Measurements from ENCODE around the gene NCKAP5.
"Not testable (repeated sequence)": the region's sequence is repeated elsewhere in the genome, so short reads cannot be mapped to it uniquely, and the experiment has no call there.

Gene NCKAP5

GRCh38 chr2:133519677-133520076 is 48.6 kb downstream of the NCKAP5 start:
- not testable (repeated sequence) for DNase-seq

GRCh38 chr2:133518700-133519344 is 49.4 kb downstream of the NCKAP5 start:
- DNase-seq = no peak

- no peak for DNase-seq
Observed at GRCh38 chr2:133517876-133518275, 50.4 kb downstream of the NCKAP5 start.

- no peak for DNase-seq
Observed at GRCh38 chr2:133516405-133517026, 51.7 kb downstream of the NCKAP5 start.

GRCh38 chr2:133515271-133515670 is 53.0 kb downstream of the NCKAP5 start:
- no peak for DNase-seq

DNA sequence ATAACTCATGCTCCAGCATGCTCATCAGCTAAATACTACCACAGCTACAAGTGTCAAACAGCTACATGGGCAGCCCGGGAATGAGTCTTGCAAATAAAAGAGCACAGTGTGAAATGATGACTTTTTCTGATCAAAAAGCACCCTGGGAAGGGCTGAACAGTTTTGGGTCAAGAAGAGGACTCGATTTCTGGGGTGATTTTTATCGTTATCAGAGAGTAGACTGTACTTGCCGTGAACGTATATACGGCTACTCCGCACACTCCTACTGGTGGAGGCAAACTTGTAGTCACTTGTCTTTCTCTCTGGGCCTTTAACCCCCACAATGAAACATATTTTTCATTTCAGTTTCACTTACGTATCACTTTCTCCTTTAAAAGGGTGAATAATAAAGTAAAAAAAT is 54.4 kb downstream of the NCKAP5 start:
- DNase-seq = no peak

- no peak for DNase-seq
Observed at GRCh38 chr2:133512121-133512520, 56.1 kb downstream of the NCKAP5 start.

DNA sequence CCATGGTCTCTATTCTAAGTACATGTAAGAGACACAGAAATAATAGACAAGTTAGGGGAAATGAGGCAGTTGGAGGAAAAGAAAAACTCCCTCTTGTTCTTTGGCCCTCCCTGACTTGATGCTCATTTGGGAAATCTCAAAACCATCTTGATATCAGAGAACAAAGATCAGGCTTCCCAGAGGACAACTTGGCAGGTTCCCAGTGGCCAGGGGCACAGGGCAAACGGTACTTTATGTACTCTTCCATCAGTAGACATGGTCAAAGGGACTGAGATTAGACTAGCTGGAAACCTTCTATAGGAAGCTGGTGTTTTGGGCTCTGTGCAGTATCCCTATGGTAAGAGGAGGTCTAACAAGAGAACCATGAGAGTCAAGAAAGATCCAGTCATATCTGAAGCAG is 56.6 kb downstream of the NCKAP5 start:
- DNase-seq = no peak

DNA sequence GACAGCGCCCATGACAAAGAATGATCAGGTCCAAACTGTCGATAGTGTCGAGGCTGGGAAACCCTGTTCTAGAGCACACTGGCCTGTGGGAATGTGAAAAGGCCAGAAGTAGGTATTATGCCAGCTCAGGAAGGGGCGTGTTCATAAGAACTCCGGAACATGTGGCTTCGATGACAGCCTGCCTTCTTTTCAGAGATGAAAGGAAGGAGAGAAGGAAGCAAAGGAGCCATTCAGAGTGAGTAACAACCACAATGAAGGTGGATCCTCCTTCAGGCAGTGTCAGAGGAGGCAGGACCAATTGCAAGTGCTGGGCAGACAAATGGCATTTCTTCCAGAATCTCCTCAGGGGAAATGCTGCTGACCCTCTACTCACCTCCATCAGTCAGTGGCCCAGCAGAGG is 58.5 kb downstream of the NCKAP5 start:
- DNase-seq = no peak

DNA sequence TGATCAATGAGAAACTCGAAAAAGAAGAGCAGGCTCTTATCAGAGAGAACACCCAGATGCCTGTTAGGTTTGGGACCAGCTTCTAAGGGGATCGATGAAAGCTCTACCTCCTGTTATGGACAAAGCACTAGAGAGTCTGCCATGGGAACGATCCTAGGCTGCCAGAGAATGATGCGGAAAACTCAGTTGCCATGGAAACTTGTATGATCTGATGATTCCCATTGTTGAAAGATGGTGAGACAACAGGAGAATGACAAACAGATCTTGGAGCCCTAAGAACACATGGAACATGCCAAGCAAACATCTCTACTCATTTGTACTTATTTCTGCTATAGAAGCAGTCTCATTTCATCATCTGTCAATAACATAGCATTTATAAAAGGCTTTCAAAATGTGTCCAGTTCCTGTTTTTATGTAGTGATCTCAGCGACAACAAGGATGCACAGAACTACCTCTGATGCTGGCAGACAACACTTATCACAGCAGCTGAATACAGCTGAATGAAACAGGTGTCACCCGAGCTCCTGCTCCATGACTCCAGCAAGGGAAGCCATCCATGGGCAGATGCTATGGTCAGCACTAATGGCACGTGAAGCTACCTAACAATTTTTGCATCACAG is 59.6 kb downstream of the NCKAP5 start:
- no peak for DNase-seq

- DNase-seq = no peak
Observed at GRCh38 chr2:133506996-133507395, 61.3 kb downstream of the NCKAP5 start.

DNA sequence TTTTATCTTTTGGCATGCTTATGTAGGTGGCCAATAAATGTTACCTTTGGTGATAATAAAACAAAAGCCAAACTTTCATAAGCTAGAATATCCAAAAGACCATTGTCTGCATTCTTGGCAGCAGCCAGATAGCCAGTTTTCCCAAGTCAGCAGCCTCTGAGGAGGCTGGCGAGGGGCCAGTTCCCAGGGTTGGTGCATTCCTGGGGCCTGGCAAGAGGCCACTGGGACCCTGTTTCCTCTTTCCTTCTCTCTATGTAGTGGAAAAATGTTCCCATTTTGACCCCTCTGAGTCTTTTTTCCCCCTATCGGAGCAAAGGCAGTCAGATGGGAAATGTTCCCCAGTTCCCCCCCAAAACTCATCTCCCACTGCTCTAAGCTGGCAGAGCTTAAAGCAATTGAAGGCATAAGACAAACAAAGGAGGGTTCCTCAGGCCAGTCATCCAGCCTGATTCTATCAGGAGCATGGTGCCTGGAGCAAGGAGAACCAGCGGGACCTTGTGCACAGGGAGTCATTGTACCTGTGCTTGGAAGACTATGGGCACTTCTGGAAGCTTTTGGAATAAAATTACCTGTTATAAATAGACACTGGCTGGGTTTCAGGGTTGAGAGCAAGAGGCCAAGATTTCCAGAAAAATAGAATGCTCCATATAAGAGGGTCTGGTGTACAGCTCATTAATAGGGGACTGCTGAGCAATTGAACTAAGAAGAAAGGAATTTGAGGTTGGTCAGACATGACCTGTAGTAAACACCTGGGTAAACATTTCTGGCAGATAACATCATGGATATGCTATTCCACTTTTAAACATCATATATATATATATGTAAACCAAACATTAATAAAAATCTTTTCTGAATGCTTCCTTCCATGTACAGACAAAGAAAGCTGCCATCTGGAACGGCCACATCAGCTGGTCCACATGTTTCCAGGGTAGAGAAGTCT is 63.4 kb downstream of the NCKAP5 start:
- no peak for DNase-seq

DNA sequence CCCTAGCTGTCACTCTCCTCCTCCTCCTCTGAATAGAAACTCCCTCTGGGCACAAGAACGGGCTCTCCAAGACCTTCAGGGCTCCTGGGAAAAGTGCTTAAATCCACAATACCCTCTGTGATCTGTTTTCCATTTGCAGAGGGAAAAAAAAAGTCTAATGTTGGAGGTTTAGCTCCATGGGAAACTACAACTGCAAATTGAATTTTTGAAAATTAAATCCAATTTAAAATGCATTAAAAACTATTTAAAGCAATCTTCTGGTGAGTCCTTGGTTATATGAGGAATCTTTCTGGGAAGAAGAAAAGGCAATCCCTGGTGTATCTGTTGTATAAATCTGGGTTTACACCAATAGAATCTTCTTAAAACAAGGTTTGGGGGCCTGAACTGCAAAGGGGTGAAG is 64.3 kb downstream of the NCKAP5 start:
- no peak for DNase-seq

- DNase-seq = no peak
Observed at GRCh38 chr2:133503323-133503722, 64.9 kb downstream of the NCKAP5 start.

DNA sequence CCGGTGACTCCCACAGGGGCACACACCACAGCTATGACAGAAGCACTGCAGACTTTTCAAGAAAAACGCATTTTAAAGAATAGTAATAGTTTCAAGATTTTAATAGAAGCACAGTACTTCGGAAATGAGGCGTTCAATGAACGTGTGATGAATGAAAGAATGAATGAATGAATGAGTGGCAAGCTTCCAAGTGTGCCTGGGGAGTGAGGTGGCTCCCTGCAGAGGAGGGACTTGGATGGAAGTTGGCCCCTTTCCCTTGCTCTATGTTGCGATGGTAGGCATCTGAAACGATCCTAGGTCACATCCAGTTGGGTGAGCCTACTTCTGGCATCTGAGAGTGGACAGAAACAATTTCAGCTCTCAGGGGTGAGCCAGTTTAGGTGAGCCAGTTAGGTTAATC is 65.6 kb downstream of the NCKAP5 start:
- no peak for DNase-seq

DNA sequence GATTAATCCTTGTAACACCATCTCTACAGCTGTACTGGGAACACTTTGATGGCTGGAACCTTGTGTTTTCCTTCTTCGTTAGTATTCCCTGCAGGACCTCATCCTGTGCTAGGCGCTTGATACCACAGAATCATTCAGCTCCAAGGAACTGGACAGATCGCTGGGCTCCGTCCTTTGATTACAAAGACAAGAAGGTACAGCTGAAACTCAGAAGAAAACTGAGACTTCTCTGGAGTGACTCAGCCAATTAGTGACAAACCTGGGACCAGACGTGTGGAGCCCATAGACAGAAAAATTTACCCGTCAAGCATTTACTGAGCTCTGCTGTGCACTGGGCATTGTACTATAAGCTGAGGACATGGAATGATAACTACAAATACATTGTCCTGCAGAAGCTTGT is 67.3 kb downstream of the NCKAP5 start:
- no peak for DNase-seq

GRCh38 chr2:133498662-133499585 is 69.3 kb downstream of the NCKAP5 start:
- DNase-seq = no peak

DNA sequence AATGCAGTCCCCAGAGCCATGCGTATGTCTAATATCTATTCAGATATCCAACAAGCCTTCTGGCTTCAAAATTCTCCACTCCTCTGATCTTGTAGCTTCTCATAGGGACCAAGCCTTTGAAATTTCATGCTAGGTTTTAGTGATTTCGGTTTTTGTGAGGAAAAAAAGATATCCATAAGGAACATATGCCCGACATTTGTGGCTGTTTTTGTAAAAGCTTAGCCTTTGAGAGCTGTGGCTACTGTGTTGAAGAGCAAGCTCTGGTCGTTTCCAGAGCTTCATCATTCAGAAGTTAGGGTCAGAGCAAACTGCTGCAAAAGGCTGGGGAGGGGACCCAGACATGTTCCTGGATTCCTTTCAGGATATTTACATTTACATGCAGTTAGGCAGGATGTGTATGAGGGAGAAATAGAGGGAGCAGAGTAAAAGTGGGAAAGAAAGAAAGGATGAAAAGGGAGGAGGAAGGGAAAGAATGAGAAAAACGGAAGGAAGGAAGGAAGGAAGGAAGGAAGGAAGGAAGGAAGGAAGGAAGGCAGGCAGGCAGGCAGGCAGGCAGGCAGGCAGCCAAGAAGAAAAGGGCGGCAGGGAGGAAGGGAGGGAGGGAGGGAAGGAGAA is 70.2 kb downstream of the NCKAP5 start:
- DNase-seq = no peak

- no peak for DNase-seq
Observed at GRCh38 chr2:133497270-133497893, 70.9 kb downstream of the NCKAP5 start.

DNA sequence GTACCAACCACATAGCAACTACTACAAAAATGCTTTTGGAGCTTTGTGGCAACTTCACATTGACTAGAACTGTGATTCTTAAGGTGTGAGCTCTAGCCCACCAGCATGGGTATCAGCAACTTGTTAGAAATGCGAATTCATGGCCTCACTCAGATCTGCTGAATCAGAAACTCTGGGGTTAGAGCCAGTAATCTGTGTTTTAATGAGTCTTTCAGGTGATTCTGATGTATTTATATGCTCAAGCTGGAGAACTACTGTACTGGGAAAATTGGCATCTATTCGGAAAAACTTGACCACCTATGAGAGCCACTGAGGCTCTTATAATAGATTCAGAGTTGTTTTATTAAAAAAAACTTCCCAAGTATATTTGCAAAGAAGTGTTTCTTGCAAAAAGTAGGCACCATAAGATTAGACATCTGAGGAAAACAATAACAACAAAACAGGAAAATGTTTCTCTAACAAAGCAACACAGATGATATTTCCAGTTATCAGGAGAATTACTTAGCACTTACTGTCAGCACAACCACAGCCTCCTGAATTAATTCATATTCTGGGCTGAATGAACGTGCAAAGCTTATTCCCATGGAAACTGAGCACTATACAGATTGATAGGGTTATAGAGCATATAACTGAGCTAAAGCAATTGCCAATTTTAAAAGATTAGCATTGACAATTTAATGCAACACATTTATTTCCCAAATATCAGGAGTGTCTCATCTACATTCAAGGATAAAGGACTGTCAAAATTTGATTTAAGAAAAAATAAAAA is 71.6 kb downstream of the NCKAP5 start:
- no peak for DNase-seq

DNA sequence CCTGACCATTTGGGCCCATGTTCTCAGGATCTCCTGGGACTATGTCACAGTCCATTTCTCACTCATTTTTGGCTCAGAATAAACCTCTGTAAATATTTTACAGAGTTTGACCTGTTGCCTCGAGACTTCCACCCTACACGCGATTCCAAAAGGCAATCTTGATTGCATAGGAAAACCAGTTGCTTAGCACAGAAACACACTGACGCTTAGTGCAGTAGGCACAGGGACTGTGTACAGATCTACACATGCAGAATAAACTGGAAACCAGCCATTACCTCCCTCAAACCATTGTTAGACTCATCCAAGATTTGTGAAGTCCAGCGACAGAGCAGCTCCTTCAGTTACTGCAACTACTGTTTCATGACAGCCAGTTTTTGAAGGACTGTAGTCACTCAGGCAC is 73.0 kb downstream of the NCKAP5 start:
- DNase-seq = no peak

Data from AML-193 (cell line).